ENCODE data around the gene INMT.

The INMT gene

DNA sequence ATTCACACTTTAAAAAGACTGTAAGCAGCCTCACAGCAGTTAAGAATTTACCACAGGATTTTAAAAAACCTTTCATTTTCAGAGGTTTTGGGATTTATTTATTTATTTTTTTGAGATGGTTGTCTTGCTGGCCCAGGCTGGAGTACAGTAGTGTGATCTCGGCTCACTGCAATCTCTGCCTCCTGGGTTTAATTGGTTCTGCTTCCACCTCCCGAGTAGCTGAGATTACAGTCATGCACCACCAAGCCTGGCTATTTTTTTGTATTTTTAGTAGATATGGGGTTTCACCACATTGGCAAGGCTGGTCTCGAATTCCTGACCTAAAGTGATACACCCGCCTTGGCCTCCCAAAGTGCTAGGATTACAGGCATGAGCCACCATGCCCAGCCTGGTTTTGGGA is 38.4 kb downstream of the INMT start:
- DNase-seq, result no peak

DNA sequence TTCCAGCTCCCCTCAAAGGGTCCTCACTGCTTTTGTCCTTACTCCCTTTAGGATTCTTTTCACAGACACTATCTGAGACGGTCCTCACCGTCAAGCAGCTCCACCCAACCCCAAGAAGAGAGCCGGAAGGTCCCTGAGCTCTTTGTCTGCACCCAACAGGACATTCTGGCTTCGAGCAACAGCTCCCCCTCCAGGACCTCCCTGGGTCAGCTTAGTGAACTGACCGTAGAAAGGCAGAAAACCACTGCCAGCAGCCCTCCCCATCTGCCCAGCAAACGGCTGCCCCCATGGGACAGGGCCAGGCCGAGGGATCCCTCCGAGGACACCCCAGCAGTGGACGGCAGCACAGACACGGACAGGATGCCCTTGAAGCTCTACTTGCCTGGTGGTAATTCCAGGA is 39.2 kb downstream of the INMT start:
- no peak for DNase-seq

DNA sequence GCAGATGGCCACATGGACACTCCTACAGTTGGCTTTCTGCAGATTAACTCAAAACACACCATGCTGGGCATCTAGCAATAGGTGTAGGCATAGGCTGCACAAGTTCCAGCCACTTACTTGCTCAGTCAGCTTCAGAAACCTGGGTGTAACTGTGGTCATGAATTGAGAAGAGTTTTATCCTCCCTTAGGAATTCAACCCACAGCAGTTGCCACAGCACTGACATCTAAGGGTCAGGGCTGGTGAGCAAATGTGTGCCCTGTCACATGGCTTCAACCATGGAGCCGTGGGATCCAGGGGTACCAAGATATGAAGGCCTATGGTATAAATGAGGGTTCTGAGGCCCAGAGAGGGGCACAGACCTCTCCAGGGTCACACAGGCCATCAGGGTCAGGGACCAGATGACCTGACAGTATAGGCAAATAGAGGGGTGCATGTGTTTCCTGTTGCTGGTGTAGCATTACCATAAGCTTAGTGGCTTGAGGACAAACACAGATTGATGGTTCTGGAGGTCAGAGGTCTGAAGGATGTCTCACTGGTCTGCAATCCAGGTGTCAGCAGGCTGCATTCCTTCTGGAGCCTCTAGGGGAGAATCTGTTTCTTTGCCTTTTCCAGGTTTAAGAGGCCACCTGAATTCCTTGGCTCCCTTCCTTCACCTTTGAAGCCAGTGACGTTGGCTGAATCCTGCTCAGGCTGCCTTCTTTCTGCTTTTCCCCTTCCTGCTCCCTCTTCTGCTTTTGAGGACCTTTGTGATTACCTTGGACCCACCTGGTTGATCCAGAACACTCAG is 43.4 kb downstream of the INMT start:
- no peak for DNase-seq

DNA sequence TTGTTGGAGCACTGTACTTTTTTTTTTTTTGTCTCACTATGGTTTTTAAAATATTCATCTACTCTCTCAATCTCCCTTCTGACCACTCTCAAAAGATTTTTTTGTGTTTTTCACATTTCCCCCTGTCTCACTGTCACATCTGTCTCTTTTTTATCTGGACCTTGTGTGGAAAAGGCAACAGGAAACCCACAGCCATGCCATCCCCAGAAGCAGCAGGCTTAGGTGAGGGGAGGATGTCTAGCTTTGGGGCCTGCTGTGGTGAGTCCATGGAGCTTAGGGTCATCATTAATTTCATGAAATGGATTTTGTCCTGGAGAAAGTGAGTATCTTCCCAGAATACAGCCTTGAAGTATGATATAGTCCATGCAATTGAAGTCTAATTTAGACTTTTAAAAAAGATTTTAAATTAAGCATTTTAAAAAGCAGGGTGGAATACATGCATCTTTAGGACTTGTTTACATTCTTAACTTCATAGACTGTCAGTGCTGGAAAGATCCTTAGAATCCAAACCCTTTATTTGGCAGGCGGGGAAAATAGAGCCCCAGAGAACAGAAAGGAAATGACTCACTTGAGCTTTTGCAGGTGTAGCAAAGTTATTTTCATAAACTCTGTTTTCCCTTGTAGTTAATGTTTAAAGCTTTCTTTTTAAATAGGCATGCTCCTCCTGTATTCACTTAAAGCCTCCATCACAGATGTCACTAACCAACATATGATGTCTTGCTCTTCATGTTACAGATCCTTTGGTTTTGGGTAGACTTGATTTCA is 44.4 kb downstream of the INMT start:
- DNase-seq, result no peak

DNA sequence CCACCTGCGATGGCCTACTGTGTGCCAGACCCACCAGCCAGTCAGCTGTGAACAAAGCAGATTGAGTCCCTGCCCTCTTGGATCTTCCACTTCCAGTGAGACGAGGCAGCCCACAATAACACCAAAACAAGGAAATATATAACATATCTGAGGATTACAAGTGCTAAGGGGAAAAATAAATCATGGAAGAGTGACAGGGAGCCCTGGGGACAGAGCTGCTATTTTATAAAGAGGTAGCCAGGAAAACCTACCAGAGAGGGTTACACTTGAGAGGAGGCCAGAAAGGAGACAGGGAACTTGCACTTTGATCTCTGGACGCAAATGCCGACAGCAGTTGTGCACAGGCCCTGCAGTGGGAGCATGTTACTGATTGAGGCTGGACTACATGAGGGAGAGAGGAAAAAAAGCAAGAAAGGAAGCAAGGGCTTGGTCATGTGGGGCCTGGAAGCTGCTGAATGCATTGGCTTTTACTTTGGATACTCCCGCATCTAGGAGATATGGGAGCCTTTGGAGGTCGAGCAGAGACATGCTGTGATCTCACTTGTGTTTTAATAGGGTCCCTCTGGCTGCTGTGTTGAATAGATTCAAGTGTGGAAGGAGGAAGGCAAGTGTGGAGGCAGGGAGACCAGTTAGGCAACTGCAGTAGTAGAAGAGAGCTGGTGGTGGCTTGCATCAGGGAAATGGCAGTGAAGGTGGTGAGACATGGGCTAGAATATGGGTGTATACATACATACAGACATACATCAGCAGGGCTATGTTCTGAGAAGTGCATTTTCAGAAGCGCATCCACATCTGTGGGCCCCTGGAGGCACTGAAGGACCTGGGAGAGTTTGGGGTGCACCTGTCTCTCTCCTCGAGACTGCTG is 45.5 kb downstream of the INMT start:
- DNase-seq, result no peak

DNA sequence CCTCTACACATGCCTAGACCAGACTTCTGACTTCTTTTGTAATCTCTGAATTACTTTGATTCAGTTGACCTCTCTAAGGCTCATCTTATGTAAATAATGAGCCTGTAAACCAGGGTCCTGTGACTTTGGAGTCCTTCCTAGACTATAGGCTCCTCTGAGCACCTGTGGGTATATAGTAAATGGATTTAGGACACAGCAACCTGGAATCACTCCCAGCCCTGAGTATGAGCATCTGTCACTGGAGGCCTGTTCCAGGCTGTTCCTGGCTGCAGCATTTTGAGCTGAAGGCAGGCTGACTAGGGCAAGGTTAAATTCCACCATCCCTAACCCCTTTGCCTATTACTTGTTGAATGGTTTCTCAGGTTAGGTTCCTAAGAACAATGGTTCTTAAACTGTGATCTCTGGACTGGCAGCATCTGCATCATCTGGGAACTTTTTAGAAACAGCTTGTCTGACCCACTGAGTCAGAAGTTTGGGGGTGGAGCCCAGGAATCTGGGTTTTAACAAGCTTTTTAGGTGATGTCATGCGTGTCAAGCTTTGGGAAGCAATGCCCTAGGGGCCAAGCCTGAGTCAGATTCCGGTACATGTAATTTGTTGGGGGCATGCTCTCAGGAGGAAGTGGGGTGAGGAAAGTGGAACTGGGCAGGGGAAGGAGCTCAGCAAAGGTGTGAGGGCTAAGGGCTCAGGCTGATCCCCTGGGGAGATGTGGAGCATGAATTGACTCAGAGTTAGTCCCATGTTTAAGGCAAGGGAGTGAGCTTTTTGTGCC is 47.5 kb downstream of the INMT start:
- DNase-seq, result no peak

DNA sequence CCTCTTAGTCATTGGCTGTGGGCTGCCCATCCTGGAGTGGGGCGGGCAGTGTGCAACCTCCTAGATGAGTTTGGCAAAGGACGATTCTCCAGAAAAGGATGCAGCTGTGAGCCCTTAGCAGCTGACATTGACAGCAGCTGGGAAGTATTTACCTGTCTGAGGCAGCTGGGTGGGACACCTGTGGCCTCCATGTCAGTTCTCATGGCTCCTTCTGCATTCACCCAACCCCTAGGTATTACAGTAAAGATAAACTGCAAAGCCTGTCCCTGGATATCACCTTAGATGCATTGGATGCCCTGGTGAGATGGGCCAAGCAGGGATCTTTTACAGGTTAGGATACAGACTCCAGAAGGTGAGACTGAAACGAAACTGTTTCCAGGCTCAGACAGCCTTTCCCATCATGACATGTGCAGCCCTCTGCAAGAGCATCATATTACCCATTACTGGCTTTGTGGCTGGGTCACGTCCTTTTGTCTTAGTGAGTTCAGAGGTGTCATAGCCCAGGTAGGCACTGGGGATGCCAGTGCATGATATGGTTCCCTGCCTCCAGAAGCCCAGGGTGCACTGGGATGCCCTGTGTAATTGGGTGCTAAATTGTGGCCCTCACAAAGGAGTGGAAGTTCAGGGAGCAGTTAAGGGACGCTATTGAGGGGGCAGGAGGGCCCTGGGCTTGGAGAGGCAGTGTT is 48.2 kb downstream of the INMT start:
- DNase-seq, result no peak

DNA sequence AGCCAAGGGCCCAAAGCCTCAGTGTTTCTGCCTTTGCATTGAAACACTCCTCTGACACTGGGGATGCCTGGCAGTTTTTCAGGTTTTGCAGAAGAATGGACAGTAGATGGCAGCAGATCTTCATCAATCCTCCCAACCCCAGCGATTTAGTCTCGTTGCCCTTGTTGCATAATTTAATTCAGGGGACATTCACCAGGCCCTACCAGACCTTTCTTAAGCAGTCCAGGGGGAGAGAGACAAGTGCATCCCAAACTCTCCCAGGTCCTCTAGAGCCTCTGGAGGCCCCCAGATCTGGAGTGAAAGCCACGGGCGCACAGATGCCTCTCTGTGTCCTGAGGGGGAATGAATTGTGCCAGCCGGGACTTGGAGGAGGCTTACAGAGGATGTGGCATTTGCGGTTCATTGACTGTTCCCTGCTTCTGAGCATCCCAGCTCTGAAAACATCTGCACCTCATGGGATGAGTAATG is 48.9 kb downstream of the INMT start:
- no peak for DNase-seq

DNA sequence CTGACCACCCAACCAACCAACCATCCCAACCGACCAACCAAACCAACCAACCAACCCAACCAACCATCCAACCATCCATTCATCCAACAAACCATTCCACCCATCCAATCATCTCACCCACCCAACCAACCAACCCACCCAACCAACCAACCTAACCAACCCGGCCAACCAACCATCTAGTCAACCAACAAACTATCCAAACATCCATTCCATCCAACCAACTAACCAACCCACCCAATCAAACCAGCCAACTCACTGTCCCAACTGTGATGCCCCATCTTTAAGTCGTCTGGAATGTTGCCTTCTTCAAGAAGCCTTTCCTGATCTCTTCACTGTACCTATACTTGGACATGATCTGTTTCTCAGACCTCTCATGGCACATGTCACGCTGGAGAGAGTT is 50.9 kb downstream of the INMT start:
- no peak for DNase-seq

DNA sequence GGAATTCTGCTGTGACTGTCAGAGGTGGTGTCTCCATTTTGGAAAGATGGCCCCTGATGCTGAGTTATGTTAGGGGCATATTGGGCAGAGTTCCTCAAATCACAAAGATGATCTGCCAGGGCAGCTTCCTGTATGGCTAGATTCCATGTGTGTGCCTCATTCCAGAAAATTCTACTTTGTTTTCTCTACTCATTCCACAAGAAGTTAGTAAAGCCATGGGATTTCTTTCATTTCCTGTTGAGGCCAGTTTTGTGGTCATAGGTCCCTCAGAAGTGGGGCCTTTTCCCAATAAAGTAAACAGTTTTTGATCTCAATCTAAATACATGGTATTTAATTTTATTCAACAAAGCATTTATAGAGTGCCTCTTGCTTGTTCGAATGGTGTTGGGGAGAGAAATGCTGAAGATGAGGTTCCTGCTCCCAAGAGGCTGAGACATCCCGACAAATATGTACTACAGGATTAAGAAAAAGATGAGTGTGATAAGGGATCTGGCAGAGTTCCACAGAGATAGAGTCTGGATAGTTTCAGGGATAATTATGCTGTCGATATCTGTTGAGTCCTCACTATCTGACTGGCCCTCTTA is 52.2 kb downstream of the INMT start:
- no peak for DNase-seq

DNA sequence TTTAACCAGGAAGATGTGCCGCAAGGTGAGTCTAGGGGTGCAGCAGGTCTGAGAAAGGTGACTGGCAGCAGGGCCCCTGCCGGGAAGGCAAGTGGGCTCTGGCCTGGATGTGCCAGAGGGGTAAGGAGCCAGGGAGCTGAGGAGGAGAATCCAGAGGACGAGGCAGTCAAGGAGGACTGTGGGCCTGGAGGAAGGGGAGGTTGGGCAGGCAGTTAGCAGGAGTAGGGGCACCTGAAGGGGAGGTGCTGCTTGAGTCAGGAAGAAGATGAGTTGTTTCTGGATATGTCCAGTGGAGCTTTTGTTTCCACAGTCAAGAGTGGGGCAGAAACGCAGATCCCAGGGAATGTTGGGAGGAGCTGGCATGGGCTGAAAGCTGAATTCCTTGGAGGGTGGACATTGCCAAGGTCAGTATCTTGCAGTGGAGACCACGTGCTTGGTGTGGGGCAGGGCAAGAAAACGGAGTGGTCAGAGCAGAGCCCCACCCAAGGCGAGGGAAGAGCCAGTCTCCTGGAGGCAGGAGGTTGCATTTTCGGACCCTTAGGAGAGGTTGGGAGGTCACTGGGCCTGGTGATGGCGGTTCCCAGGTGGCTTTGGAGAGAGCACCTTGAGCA is 53.3 kb downstream of the INMT start:
- DNase-seq, result no peak

DNA sequence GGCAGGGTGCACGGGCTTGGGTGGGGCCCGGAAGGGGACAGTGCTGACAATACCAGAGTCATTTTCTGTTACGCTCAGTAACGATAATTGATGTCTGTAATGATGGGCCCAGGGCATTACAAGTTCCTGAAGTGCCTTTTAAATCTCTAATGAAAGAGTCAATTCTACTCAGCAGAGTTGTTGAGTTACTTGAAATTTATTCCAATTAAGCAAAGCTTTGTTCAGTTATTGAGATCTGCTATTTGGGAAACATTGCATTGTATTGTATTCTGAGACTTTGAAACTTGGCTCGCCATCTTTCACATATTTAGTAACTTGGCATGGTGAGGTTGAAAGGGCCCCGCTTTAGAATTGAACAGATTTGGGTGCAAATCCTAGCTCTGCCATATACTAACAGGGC is 54.0 kb downstream of the INMT start:
- DNase-seq, result no peak

All from activated T-cell treated with anti-CD3 and anti-CD28 coated beads, Interleukin-2, amount 50 U/mL, for 1 hour (primary cell).